ENCODE measurements around the gene SYNE1. TPM values are rescaled to one million over a fixed set of nuclear protein-coding genes. Genes with fewer than 3 reads are reported as not detected.

Gene SYNE1
- total and polyA plus RNA-seq, 2 of the 8 experiments (the other 6 are each of a cell fraction or from before 2014, with no cell fraction given), result 2.8 to 5.5 TPM

GRCh38 chr6:152091201-152091600, 546.0 kb downstream of the SYNE1 start:
- no peak overlapping the region for H2BK120ac ChIP-seq (replicated peaks; ENCODE audit: low read depth, low read length)
- H4K8ac ChIP-seq (ENCODE audit: extremely low read depth, insufficient read depth, low read length), result no peak overlapping the region
- ChIA-PET POLR2A (ENCODE audit: partially characterized antibody) (no interaction called here), CTCF (ENCODE audit: partially characterized antibody) (interaction anchor here (1.0 to 2.6 kb wide), 4 partner anchors 9 to 179 kb away, joined by 3 to 10 read pairs (median 4); no protein-coding TSS in a partner anchor)
- H3K4me3 ChIP-seq (ENCODE audit: extremely low read depth in 1 of 4, insufficient read depth in 2 of 4, low read depth in 3 of 4, low read length in 4 of 4), result no peak overlapping the region
- no peak overlapping the region for H2BK5ac ChIP-seq (ENCODE audit: low read depth, low read length)
- H3K79me2 ChIP-seq (ENCODE audit: control insufficient read depth in 1 of 2, insufficient read depth in 2 of 2, low read length in 2 of 2), result no peaks in the 10 kb centered on the region
- no peak overlapping the region for H3K4ac ChIP-seq (replicated peaks; ENCODE audit: insufficient read length, low read depth, low read length)
- no peaks in the 10 kb centered on the region for H4K20me1 ChIP-seq (replicated peaks in 1 of 2; ENCODE audit: control insufficient read depth in 1 of 2, insufficient read depth in 2 of 2, low read length in 2 of 2)
- H3K79me1 ChIP-seq (ENCODE audit: low read depth, low read length), result no peaks in the 10 kb centered on the region
- H2BK15ac ChIP-seq (ENCODE audit: low read length), result no peak overlapping the region
- no peaks in the 10 kb centered on the region for H3K23me2 ChIP-seq (ENCODE audit: low read depth, low read length)
- no peaks in the 10 kb centered on the region for H3K9me3 ChIP-seq (ENCODE audit: insufficient read depth in 2 of 2, low read depth in 1 of 2, low read length in 1 of 2)
- H3K9ac ChIP-seq (replicated peaks in 1 of 4; ENCODE audit: extremely low read depth in 1 of 4, low read depth in 3 of 4, low read length in 3 of 4), result no peak overlapping the region
- H3K4me1 ChIP-seq (replicated peaks in 1 of 4; ENCODE audit: control insufficient read depth in 3 of 4, insufficient read depth in 4 of 4, low read length in 3 of 4), result peaks cover 0 to 4% (median 0%) of the 10 kb centered on the region in 4 experiments; a peak in 1 of 7 replicates
- FAIRE-seq (no peak), DNase-seq (ENCODE audit: low read depth in 1 of 2, low spot score in 2 of 2) (no peak)
- H2BK12ac ChIP-seq (ENCODE audit: low read depth, low read length), result no peak overlapping the region
- H3K4me2 ChIP-seq (ENCODE audit: insufficient read depth in 1 of 2, low read depth in 2 of 2, low read length in 2 of 2), result no peak overlapping the region
- H3K14ac ChIP-seq (ENCODE audit: insufficient read length), result no peak overlapping the region
- no peak overlapping the region for H4K5ac ChIP-seq (ENCODE audit: insufficient read length, low read depth, low read length)
- H2BK20ac ChIP-seq (ENCODE audit: low read length), result no peak overlapping the region
- no peak overlapping the region for H4K91ac ChIP-seq (replicated peaks; ENCODE audit: insufficient read length, low read length)
- H3K27ac ChIP-seq (ENCODE audit: low read depth, low read length), result no peak overlapping the region
- H3K56ac ChIP-seq (replicated peaks; ENCODE audit: insufficient read length, low read depth, low read length), result no peak overlapping the region
- no peak overlapping the region; the same call in 1 of the 2 replicates for H2AFZ ChIP-seq (ENCODE audit: low read length)
- no peaks in the 10 kb centered on the region for H3K27me3 ChIP-seq (replicated peaks in 1 of 4; ENCODE audit: control insufficient read depth in 3 of 4, extremely low read depth in 1 of 4, insufficient read depth in 3 of 4, low read length in 3 of 4)
- no peak overlapping the region for H3K18ac ChIP-seq (ENCODE audit: extremely low read depth, low read length)
- 86% methylated on average over 2 of the region's 2 CpGs; no CpG with 5 or more reads in 1 of the 2 experiments for WGBS, 2 experiments (ENCODE audit: extremely low coverage in 1 of 2, insufficient coverage in 1 of 2, insufficient read length in 1 of 2, insufficient replicate concordance in 2 of 2, low coverage in 1 of 2, low lambda C conversion rate in 2 of 2, missing lambda C conversion rate in 1 of 2)
- no peak overlapping the region for H2AK5ac ChIP-seq (ENCODE audit: low read depth, low read length)
- H3K23ac ChIP-seq (ENCODE audit: insufficient read length), result no peak overlapping the region
- H3K36me3 ChIP-seq (ENCODE audit: control insufficient read depth in 2 of 4, insufficient read depth in 4 of 4, low read length in 3 of 4), result no peaks in the 10 kb centered on the region
- TF ChIP-seq CEBPB (IDR thresholded peaks at IDR 0.05; ENCODE audit: low read depth, low read length) (no peak), CTCF (IDR thresholded peaks at IDR 0.05; ENCODE audit: control extremely low read depth in 1 of 3, insufficient read depth in 1 of 3, low read depth in 1 of 3, low read length in 3 of 3) (no peak), ATF2 (IDR thresholded peaks at IDR 0.05; ENCODE audit: low read length) (no peak), CBX5 (IDR thresholded peaks at IDR 0.05; ENCODE audit: low read depth, low read length) (no peak)

Data from H1 (cell line).